Thyroid gland (tissue), 4 donors: ENCODE results near the gene ITGBL1.

Experiments used
- POLR2A ChIP-seq, 2 donors: fragments of 450-650 bp; IDR thresholded peaks; one replicate each; pipeline ENCODE4 v1.6.1; 2017; ENCODE audit warnings: antibody characterized with exemption in 2 of 2, mild to moderate bottlenecking in 2 of 2, moderate library complexity in 1 of 2
- TF ChIP-seq, protein P1 (sequence below), 6 experiments: fragments of 200-600 bp in 3 of 6; fragments of 450-650 bp in 3 of 6; sonication (generic) in 3 of 6; IDR thresholded peaks; one replicate each; pipeline ENCODE4 v1.5.1; 2016 to 2019; ENCODE audit warnings: antibody characterized with exemption in 6 of 6, mild to moderate bottlenecking in 2 of 6, inconsistent platforms in 1 of 6, moderate library complexity in 1 of 6

DNA sequence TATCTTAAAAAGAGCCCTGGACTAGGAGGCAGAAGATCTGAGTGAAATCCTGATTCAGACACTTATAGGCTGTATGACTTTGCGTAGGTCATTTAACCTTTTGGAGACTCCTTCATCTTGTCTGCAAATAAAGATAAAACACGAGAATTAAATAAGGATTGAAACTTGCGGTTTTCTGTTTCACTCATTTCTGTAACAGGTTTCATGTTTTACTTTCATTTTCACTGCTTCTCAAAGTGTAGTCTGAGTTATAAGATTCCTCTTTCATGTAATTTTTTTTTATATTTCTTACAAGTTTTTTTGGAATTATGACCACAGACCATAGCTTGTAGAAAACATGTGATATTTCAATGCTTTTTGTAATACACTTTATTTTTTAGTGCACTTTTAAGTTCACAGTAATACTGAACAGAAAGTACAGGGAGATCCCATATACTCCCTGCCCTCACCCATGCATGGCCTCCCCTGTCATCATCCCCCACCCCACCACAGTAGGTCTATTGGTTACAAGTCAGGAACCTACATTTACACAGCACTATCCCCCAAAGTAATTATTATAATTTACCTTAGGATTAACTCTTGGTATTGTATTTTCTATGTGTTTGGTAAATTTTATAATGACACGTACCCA lies 174.6 kb downstream of the ITGBL1 start:
- TF ChIP-seq, protein P1, sequence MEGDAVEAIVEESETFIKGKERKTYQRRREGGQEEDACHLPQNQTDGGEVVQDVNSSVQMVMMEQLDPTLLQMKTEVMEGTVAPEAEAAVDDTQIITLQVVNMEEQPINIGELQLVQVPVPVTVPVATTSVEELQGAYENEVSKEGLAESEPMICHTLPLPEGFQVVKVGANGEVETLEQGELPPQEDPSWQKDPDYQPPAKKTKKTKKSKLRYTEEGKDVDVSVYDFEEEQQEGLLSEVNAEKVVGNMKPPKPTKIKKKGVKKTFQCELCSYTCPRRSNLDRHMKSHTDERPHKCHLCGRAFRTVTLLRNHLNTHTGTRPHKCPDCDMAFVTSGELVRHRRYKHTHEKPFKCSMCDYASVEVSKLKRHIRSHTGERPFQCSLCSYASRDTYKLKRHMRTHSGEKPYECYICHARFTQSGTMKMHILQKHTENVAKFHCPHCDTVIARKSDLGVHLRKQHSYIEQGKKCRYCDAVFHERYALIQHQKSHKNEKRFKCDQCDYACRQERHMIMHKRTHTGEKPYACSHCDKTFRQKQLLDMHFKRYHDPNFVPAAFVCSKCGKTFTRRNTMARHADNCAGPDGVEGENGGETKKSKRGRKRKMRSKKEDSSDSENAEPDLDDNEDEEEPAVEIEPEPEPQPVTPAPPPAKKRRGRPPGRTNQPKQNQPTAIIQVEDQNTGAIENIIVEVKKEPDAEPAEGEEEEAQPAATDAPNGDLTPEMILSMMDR (IDR thresholded peaks at IDR 0.05): no peak
- TF ChIP-seq POLR2A (IDR thresholded peaks at IDR 0.05): no peak
